Mesenchymal stem cell (in vitro differentiated cells and primary cell): Measurements from ENCODE around the gene NOP56.
"Not testable (repeated sequence)": the region's sequence is repeated elsewhere in the genome, so short reads cannot be mapped to it uniquely, and the experiment has no call there.

ENCODE experiments used
- DNase-seq: peaks from one replicate; pipeline ENCODE4 v3.0.0-alpha.2; 2013
- H2AFZ ChIP-seq: one replicate; pipeline ENCODE4 v1.6.1; 2013; ENCODE audit warnings: low read depth, mild to moderate bottlenecking, control low read depth, inconsistent platforms, low read length, moderate library complexity
- H2AK5ac ChIP-seq: 2 replicates; pipeline ENCODE4 v1.6.1; 2013; ENCODE audit warnings: low read length, moderate library complexity, mild to moderate bottlenecking, inconsistent platforms; ENCODE audit not compliant: severe bottlenecking
- H2BK120ac ChIP-seq: one replicate; pipeline ENCODE4 v1.6.1; 2013; ENCODE audit warnings: low read depth, mild to moderate bottlenecking, inconsistent platforms, low read length, moderate library complexity
- H2BK12ac ChIP-seq, 2 experiments: one replicate each; pipeline ENCODE4 v1.6.1; 2013; ENCODE audit warnings: inconsistent platforms in 2 of 2, low read length in 2 of 2, mild to moderate bottlenecking in 2 of 2, moderate library complexity in 2 of 2, control low read depth in 1 of 2
- H2BK15ac ChIP-seq: one replicate; pipeline ENCODE4 v1.6.1; 2013; ENCODE audit warnings: mild to moderate bottlenecking, low read depth, inconsistent platforms; ENCODE audit not compliant: poor library complexity, severe bottlenecking
- H2BK5ac ChIP-seq: 2 replicates; pipeline ENCODE4 v1.6.1; 2013; ENCODE audit warnings: low read depth, mild to moderate bottlenecking, low read length, control low read depth, inconsistent platforms; ENCODE audit not compliant: poor library complexity, severe bottlenecking
- H3K14ac ChIP-seq, 2 experiments: one replicate each; pipeline ENCODE4 v1.6.1; 2013; ENCODE audit warnings: inconsistent platforms in 2 of 2, low read length in 2 of 2, control low read depth in 1 of 2, mild to moderate bottlenecking in 1 of 2, moderate library complexity in 1 of 2
- H3K18ac ChIP-seq, 2 experiments: one replicate each; pipeline ENCODE4 v1.6.1; 2013; ENCODE audit warnings: inconsistent platforms in 2 of 2, low read length in 2 of 2, control low read depth in 1 of 2, low read depth in 1 of 2, mild to moderate bottlenecking in 1 of 2
- H3K23ac ChIP-seq, 2 experiments: one replicate each; pipeline ENCODE4 v1.6.1; 2013; ENCODE audit warnings: inconsistent platforms in 2 of 2, low read length in 2 of 2, mild to moderate bottlenecking in 2 of 2, moderate library complexity in 2 of 2, control low read depth in 1 of 2
- H3K27ac ChIP-seq: 2 replicates; pipeline ENCODE4 v1.5.1; 2013; ENCODE audit warnings: mild to moderate bottlenecking, moderate library complexity, low read length, control low read depth, inconsistent platforms; ENCODE audit not compliant: poor library complexity, severe bottlenecking
- H3K27me3 ChIP-seq, 2 experiments: 2 replicates each; pipeline versions ENCODE4 v1.6.1 to v1.7.0; 2013; ENCODE audit warnings: low read length in 2 of 2, mild to moderate bottlenecking in 2 of 2, moderate library complexity in 2 of 2, control low read depth in 1 of 2, inconsistent platforms in 1 of 2; ENCODE audit not compliant: control insufficient read depth in 1 of 2, insufficient read depth in 1 of 2
- H3K36me3 ChIP-seq, 2 experiments: 2 replicates each; pipeline versions ENCODE4 v1.6.1 to v1.7.0; 2013; ENCODE audit warnings: low read length in 2 of 2, control low read depth in 1 of 2, inconsistent platforms in 1 of 2, low read depth in 1 of 2, mild to moderate bottlenecking in 1 of 2; ENCODE audit not compliant: insufficient read depth in 2 of 2, control insufficient read depth in 1 of 2
- H3K4ac ChIP-seq, 2 experiments: one replicate each; pipeline ENCODE4 v1.6.1; 2013; ENCODE audit warnings: inconsistent platforms in 2 of 2, low read length in 2 of 2, mild to moderate bottlenecking in 2 of 2, moderate library complexity in 2 of 2, control low read depth in 1 of 2, low read depth in 1 of 2
- H3K4me1 ChIP-seq: 2 replicates; pipeline ENCODE4 v1.6.1; 2013; ENCODE audit warnings: low read depth, low read length, control low read depth; ENCODE audit not compliant: control insufficient read depth, insufficient read depth
- H3K4me2 ChIP-seq: 2 replicates; pipeline ENCODE4 v1.6.1; 2013; ENCODE audit warnings: low read length, mild to moderate bottlenecking, inconsistent platforms; ENCODE audit not compliant: poor library complexity, severe bottlenecking
- H3K4me3 ChIP-seq, 2 experiments: 2 replicates each; pipeline versions ENCODE4 v1.5.1 to v1.7.0; 2013; ENCODE audit warnings: low read length in 2 of 2, mild to moderate bottlenecking in 2 of 2, control low read depth in 1 of 2, low read depth in 1 of 2; ENCODE audit not compliant: insufficient read depth in 1 of 2
- H3K79me1 ChIP-seq: replicated peaks from 2 replicates; pipeline ENCODE4 v1.6.1; 2013; ENCODE audit warnings: mild to moderate bottlenecking, control low read depth, low read length, inconsistent platforms; ENCODE audit not compliant: poor library complexity, severe bottlenecking
- H3K9ac ChIP-seq: 2 replicates; pipeline ENCODE4 v1.7.0; 2013; ENCODE audit warnings: mild to moderate bottlenecking, low read length, moderate library complexity
- H3K9me3 ChIP-seq: 2 replicates; pipeline ENCODE4 v1.7.0; 2013; ENCODE audit warnings: mild to moderate bottlenecking, low read length; ENCODE audit not compliant: control insufficient read depth
- H4K8ac ChIP-seq: one replicate; pipeline ENCODE4 v1.6.1; 2013; ENCODE audit warnings: inconsistent platforms, mild to moderate bottlenecking, low read length, moderate library complexity
- H4K91ac ChIP-seq: one replicate; pipeline ENCODE4 v1.6.1; 2013; ENCODE audit warnings: mild to moderate bottlenecking, low read length, inconsistent platforms
- WGBS: methylation state at CpG from one replicate; pipeline ENCODE4 v1.1.7; 2013; ENCODE audit warnings: mixed read lengths; 5-methylcytosine and 5-hydroxymethylcytosine counted together

Gene NOP56

DNA sequence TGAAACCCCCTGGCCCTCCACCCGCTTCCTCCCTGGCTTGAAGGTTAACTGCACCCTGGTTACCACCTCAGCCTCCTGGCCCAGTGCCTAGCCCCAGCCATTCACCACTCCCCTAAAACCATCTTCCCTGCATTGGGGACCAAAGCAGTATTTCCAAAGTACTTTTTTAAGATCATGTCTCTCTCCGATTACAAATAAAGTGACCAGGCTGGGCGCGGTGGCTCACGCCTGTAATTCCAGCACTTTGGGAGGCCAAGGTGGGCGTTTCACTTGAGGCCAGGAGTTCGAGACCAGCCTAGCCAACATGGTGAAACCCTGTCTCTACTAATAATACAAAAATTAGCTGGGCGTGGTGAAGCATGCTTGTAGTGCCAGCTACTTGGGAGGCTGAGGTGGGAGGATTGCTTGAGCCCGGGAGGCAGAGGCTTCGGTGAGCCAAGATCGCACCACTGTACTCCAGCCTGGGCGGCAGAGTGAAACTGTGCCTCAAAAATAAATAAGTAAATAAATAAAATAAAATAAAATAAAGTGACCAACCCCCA is 43.6 kb downstream of the NOP56 start:
- H3K4me1 ChIP-seq, result peaks cover 10% of the 10 kb centered on the region
- not testable (repeated sequence) for H4K91ac ChIP-seq, H2AK5ac ChIP-seq, H2BK5ac ChIP-seq, H3K18ac ChIP-seq, H3K9me3 ChIP-seq, H3K4me2 ChIP-seq, DNase-seq, H2BK12ac ChIP-seq, H2AFZ ChIP-seq, H3K36me3 ChIP-seq, H3K14ac ChIP-seq, H3K9ac ChIP-seq, H3K4ac ChIP-seq, H3K27ac ChIP-seq, H3K23ac ChIP-seq, H3K79me1 ChIP-seq, H2BK15ac ChIP-seq, H2BK120ac ChIP-seq, H4K8ac ChIP-seq, H3K4me3 ChIP-seq
- H3K27me3 ChIP-seq, result peaks cover 83 to 86% of the 10 kb centered on the region in 2 experiments
- WGBS, result 90% methylated on average over 7 of the region's 12 CpGs

DNA sequence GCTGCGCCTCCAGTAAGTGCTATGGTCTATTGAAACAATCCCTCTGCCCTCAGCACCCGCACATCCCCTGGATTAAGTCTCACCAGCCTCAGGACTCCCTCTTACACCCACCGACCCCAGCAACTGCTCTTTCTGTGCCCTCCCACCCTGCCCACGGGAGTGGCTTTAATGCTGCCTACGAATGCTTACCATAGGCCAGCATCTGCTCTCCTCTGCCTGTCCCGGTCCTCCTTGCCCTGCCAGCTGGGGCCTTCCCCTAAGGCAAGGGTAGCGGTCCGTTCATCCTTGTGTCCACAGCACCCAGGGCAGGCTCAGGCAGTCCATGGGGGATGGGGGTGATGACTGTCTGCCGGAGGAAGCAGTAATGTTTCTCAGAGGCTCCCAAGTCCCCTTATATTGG is 44.2 kb downstream of the NOP56 start:
- 77% methylated on average over 9 of the region's 9 CpGs for WGBS
- Histone ChIP-seq H2BK5ac (no peak overlapping the region), H2AK5ac (no peak overlapping the region), H3K23ac (no peak overlapping the region), H3K4me3 (no peak overlapping the region), H3K14ac (no peak overlapping the region), H3K18ac (no peak overlapping the region), H4K91ac (no peak overlapping the region), H3K9ac (no peak overlapping the region), H3K9me3 (no peaks in the 10 kb centered on the region), H2BK120ac (no peak overlapping the region), H3K79me1 (no peaks in the 10 kb centered on the region), H3K27me3 (peaks cover 83 to 86% of the 10 kb centered on the region in 2 experiments), H2BK12ac (no peak overlapping the region), H3K4ac (no peak overlapping the region), H3K4me1 (peaks cover 10% of the 10 kb centered on the region), H2AFZ (no peak overlapping the region), H2BK15ac (no peak overlapping the region), H3K27ac (no peak overlapping the region), H3K36me3 (no peaks in the 10 kb centered on the region), H4K8ac (no peak overlapping the region), H3K4me2 (no peak overlapping the region)
- DNase-seq, result no peak

DNA sequence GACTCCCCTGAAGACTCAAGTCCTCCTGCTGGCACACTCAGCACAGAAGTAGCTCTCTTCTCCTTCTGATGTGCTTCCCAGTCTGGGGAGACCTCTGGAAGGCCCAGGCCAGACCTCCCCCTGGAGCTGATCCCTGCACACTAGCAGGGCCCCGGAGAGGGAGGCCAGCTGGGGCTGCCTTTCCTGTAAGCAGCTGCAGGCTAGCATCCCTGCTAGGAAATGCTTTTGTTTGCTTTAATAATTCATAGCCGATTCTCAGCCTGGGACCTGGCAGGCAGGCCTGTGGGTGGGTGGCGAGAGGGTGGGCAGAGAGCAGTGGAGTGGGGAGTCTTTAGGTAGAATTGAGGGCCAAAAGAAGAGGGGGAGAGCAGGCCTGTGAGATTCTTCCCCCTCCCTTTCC is 45.3 kb downstream of the NOP56 start:
- peaks cover 89 to 90% of the 10 kb centered on the region in 2 experiments for H3K27me3 ChIP-seq
- no peak overlapping the region for H3K14ac ChIP-seq
- no peak overlapping the region for H2BK15ac ChIP-seq
- H3K18ac ChIP-seq, result no peak overlapping the region
- H3K36me3 ChIP-seq, result no peaks in the 10 kb centered on the region
- H2AK5ac ChIP-seq, result no peak overlapping the region
- DNase-seq, result no peak
- no peak overlapping the region for H4K8ac ChIP-seq
- H2BK5ac ChIP-seq, result no peak overlapping the region
- no peak overlapping the region for H3K9ac ChIP-seq
- H2AFZ ChIP-seq, result no peak overlapping the region
- H3K27ac ChIP-seq, result no peak overlapping the region
- H3K4me2 ChIP-seq, result no peak overlapping the region
- no peak overlapping the region for H3K23ac ChIP-seq
- no peak overlapping the region for H3K4me3 ChIP-seq
- no peak overlapping the region for H3K4ac ChIP-seq
- H3K9me3 ChIP-seq, result no peaks in the 10 kb centered on the region
- H3K79me1 ChIP-seq, result no peaks in the 10 kb centered on the region
- H2BK12ac ChIP-seq, result no peak overlapping the region
- H4K91ac ChIP-seq, result no peak overlapping the region
- H2BK120ac ChIP-seq, result no peak overlapping the region
- WGBS, result 58% methylated on average over 2 of the region's 3 CpGs
- peaks cover 5% of the 10 kb centered on the region for H3K4me1 ChIP-seq

DNA sequence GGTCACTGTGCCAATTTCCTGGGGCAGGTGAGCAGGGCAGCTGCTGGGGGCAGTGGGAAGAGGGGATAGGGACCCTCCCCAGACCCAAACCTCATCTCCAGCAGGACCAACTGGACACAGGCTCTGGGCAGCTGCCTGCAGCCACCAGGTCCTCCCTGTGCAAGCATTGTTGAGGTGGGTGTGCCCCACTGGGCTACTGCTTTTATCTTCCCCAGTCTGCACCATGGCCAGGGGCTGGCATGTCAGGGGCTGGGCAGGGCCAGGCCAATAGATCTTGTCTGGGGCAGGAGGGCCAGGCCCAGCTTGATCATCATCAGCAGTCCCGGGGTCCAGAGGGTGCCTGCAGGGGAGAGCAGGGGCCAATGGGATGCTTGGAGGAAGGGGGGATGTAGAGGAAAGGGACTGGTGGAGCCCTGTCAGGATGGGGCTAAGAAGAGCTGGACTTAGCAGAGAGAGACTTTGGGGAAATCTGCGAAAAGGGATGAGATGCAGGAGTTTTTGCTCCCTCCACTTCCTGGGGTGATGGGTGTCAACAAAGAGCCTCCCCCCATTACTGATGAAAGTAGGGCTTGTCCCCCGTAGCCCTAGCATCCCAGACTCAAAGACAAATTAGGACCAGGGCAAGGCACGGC is 45.9 kb downstream of the NOP56 start:
- H3K4ac ChIP-seq, result no peak overlapping the region
- no peak overlapping the region for H4K91ac ChIP-seq
- no peak overlapping the region for H2BK15ac ChIP-seq
- no peak overlapping the region for H2AK5ac ChIP-seq
- DNase-seq, result no peak
- H4K8ac ChIP-seq, result no peak overlapping the region
- no peak overlapping the region for H3K4me2 ChIP-seq
- H3K27ac ChIP-seq, result no peak overlapping the region
- H2AFZ ChIP-seq, result no peak overlapping the region
- no peak overlapping the region for H2BK120ac ChIP-seq
- no peaks in the 10 kb centered on the region for H3K36me3 ChIP-seq
- no peaks in the 10 kb centered on the region for H3K79me1 ChIP-seq
- H3K14ac ChIP-seq, result no peak overlapping the region
- no peaks in the 10 kb centered on the region for H3K9me3 ChIP-seq
- H3K23ac ChIP-seq, result no peak overlapping the region
- peaks cover 93 to 94% of the 10 kb centered on the region in 2 experiments for H3K27me3 ChIP-seq
- 73% methylated on average over 4 of the region's 4 CpGs for WGBS
- no peak overlapping the region for H3K4me3 ChIP-seq
- no peak overlapping the region for H2BK5ac ChIP-seq
- H3K4me1 ChIP-seq, result peaks cover 5% of the 10 kb centered on the region
- H3K9ac ChIP-seq, result no peak overlapping the region
- H2BK12ac ChIP-seq, result no peak overlapping the region
- no peak overlapping the region for H3K18ac ChIP-seq
